Thyroid gland (tissue), 4 donors: ENCODE measurements around the gene TIMM8B.

Experiments
- CTCF ChIP-seq, 6 experiments: fragments of 200-600 bp in 3 of 6; fragments of 450-650 bp in 3 of 6; sonication (generic) in 3 of 6; IDR thresholded peaks; one replicate each; pipeline ENCODE4 v1.5.1; 2016 to 2019; ENCODE audit warnings: antibody characterized with exemption in 6 of 6, mild to moderate bottlenecking in 2 of 6, inconsistent platforms in 1 of 6, moderate library complexity in 1 of 6
- POLR2A ChIP-seq, 2 donors: fragments of 450-650 bp; IDR thresholded peaks; one replicate each; pipeline ENCODE4 v1.6.1; 2017; ENCODE audit warnings: antibody characterized with exemption in 2 of 2, mild to moderate bottlenecking in 2 of 2, moderate library complexity in 1 of 2

GRCh38 chr11:112129656-112130055 is 43.1 kb upstream of the TIMM8B start:
- TF ChIP-seq CTCF (IDR thresholded peaks at IDR 0.05) = no peak
- TF ChIP-seq POLR2A (IDR thresholded peaks at IDR 0.05) = no peak
